Upper lobe of right lung (tissue), 1 donor: Measurements from ENCODE around the gene FASN. TPM values are rescaled to one million over a fixed set of nuclear protein-coding genes. Genes with fewer than 3 reads are reported as not detected.

Source experiments
- ATAC-seq: fragments of 200-7000 bp; cut with Tn5 transposase; one replicate; pipeline ENCODE4 v1.9.1; 2020; ENCODE audit warnings: mild to moderate bottlenecking, moderate library complexity
- DNase-seq: peaks from one replicate; pipeline ENCODE4 v3.0.0-alpha.2; 2020
- H3K27ac ChIP-seq: fragments of 200-600 bp; one replicate; pipeline ENCODE4 v1.8.0; 2022
- H3K27me3 ChIP-seq: fragments of 200-600 bp; one replicate; pipeline ENCODE4 v1.8.0; 2022; ENCODE audit warnings: mild to moderate bottlenecking
- H3K36me3 ChIP-seq: fragments of 200-600 bp; one replicate; pipeline ENCODE4 v1.8.0; 2022
- H3K4me1 ChIP-seq: fragments of 200-600 bp; one replicate; pipeline ENCODE4 v1.8.0; 2022
- H3K4me3 ChIP-seq: fragments of 200-600 bp; one replicate; pipeline ENCODE4 v1.8.0; 2022; ENCODE audit warnings: mild to moderate bottlenecking
- H3K9me3 ChIP-seq: fragments of 200-600 bp; one replicate; pipeline ENCODE4 v1.8.0; 2022
- intact Hi-C: fragments of 100-400 bp; cut with DNase I; formaldehyde crosslinking; loops from one replicate; pipeline ENCODE4 v1.11.0; 2022
- total RNA-seq: library from RNA; stranded (reverse); fragmentation: NEBNext Ultra II Directional; extraction: Animal tissue kit (Norgen Biotek cat#: 25700); gene quantifications from one replicate; pipeline ENCODE4 v1.2.1, GENCODE V29; 2021
- TF ChIP-seq, protein P1 (sequence below): fragments of 200-600 bp; IDR thresholded peaks from one replicate; pipeline ENCODE4 v1.8.0; 2022; ENCODE audit warnings: antibody characterized with exemption
- donor health status: DM: no; HTN: yes; CAD: no; lungs with severe emphysema.

Gene FASN
- total RNA-seq, 1 donor from 2014 or later = 432 TPM

DNA sequence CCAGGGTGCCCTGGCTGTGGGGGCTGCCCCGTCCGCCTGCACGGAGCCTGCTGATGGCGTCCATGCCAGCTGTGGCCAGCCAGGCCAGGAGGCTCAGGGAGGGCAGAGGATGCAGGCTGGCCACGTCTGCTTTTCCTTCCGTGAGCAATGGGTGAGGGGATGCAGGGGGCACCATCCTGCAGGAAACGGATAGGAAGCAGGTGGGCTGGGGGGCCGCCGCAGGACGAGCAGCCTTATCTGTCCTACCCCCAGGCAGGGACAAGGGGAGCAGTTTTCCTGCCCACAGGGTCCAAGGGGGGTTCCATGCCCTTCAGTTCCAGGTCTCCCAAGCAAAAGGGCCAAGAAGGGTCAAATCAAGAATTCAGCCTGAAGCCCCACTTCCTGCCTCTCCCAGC, 39.2 kb downstream of the FASN start:
- ATAC-seq (no peak), DNase-seq (no peak)
- no peaks in the 10 kb centered on the region for H3K9me3 ChIP-seq
- intact Hi-C loops = no loop called here
- no peak overlapping the region for H3K27ac ChIP-seq
- H3K4me1 ChIP-seq = no peaks in the 10 kb centered on the region
- TF ChIP-seq, protein P1, sequence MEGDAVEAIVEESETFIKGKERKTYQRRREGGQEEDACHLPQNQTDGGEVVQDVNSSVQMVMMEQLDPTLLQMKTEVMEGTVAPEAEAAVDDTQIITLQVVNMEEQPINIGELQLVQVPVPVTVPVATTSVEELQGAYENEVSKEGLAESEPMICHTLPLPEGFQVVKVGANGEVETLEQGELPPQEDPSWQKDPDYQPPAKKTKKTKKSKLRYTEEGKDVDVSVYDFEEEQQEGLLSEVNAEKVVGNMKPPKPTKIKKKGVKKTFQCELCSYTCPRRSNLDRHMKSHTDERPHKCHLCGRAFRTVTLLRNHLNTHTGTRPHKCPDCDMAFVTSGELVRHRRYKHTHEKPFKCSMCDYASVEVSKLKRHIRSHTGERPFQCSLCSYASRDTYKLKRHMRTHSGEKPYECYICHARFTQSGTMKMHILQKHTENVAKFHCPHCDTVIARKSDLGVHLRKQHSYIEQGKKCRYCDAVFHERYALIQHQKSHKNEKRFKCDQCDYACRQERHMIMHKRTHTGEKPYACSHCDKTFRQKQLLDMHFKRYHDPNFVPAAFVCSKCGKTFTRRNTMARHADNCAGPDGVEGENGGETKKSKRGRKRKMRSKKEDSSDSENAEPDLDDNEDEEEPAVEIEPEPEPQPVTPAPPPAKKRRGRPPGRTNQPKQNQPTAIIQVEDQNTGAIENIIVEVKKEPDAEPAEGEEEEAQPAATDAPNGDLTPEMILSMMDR = no peak
- peaks cover 73% of the 10 kb centered on the region for H3K36me3 ChIP-seq
- no peak overlapping the region for H3K4me3 ChIP-seq
- H3K27me3 ChIP-seq = no peaks in the 10 kb centered on the region

DNA sequence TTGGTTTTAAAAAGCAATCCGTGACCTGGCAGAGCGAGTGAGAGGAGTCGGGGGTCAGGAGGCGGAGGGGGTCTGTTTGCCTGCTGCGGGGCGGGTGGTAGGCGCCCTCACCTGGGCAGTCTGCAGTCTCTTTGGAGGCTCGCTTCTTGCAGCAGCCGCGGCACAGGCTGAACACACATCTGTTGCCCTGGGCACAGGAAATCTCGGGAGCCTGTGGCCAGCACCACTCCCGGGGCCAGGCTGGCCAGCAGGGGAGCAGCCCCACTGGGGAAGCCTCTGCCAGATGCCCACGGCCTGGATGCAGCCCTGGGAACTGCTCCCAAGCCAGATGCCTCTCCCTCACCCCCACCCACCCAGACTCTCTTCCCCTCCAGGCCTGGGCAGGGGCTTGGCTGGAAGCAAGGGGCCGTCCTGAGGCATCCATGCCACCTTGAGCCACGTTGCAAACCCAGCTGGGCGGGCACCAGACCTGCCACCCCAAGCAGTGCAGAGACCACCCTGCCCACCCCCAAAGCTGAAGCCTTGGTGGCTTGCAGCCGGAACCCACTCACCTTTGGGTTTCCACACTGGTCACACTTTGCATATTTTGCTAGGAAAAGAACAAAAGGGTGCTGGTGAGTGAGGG, 39.7 kb downstream of the FASN start:
- TF ChIP-seq, protein P1 = no peak
- intact Hi-C loops = no loop called here
- DNase-seq = no peak

DNA sequence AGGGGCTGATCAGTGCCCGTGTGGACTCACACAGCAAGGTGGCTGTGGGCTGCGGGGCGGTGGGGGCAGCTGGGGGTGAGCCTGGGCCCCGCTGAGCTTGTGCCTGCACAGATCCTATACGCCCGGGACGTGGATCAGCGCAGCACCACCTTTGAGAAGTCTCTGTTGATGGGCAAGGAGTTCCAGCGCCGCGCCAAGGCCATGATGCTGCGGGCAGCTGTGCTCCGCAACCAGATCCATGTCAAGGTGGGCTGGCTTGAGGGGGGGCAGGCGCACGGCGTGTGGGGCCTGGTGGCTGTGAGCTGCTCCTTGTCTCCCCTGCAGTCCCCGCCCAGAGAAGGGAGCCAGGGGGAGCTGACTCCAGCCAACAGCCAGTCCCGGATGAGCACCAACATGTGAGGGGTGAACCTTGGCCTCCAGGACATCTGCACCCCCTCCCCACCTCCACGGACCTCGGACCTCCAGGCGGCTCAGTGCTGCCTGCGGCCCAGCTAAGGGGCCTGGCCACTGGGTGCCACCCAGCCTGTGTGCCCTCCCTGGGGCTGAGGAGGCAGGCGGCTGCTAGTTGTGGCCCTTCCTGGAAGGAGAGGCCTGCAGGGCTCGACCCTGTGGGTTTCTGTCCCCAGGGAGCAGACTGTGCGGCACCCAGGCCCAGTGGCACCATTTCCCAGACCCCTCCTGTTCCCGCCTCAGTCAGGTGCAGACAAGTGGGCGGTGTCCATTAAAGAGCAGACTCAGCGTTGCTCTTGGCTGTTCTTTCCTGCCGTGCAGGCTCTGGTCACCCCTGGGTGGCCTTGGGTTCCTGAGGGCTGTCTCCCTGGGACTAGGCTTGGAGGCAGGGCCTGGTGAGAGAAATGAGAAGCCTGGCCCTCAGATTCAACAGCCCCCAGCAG, 41.1 kb downstream of the FASN start:
- TF ChIP-seq, protein P1 = no peak
- ATAC-seq (no peak), DNase-seq (no peak)
- intact Hi-C loops = no loop called here
- H3K4me3 ChIP-seq = no peak overlapping the region
- H3K36me3 ChIP-seq = peaks cover 65% of the 10 kb centered on the region
- H3K27ac ChIP-seq = no peak overlapping the region
- peaks cover 10% of the 10 kb centered on the region for H3K4me1 ChIP-seq
- H3K27me3 ChIP-seq = no peaks in the 10 kb centered on the region
- no peaks in the 10 kb centered on the region for H3K9me3 ChIP-seq

More for the DNA sequence above, 39.7 kb downstream of the FASN start:
- H3K36me3 ChIP-seq = peaks cover 73% of the 10 kb centered on the region
- H3K27ac ChIP-seq = no peak overlapping the region
- no peaks in the 10 kb centered on the region for H3K4me1 ChIP-seq
- H3K9me3 ChIP-seq = no peaks in the 10 kb centered on the region
- no peak overlapping the region for H3K4me3 ChIP-seq
- no peak for ATAC-seq
- H3K27me3 ChIP-seq = no peaks in the 10 kb centered on the region

DNA sequence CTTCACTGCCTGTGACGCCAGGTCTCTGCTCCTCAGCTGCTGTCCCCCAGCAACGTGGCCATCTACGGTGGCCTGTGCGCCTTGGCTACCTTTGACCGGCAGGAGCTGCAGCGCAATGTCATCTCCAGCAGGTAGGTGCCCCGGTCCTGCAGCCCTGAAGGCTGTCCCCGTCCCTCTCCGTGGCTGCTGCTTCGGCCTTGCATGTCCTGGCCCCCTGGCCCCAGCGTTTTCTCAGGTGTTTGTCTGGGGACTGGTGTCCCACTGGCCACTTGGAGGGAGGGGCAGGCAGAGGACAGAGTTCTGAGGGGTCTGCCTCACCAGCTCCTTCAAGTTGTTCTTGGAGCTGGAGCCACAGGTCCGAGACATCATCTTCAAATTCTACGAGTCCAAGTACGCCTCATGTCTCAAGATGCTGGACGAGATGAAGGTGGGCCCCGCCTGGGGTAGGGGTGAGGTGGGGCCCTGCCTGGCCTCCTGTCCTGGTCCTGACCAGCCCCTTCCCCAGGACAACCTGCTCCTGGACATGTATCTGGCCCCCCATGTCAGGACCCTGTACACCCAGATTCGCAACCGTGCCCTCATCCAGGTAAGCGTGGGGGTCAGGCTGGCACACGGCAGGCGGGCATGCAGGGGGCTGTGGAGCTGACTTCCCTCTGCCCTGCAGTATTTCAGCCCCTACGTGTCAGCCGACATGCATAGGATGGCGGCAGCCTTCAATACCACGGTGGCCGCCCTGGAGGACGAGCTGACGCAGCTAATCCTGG, 41.9 kb downstream of the FASN start:
- Histone ChIP-seq H3K27ac (no peak overlapping the region), H3K4me3 (no peak overlapping the region), H3K36me3 (peaks cover 60% of the 10 kb centered on the region), H3K9me3 (no peaks in the 10 kb centered on the region), H3K4me1 (peaks cover 10% of the 10 kb centered on the region), H3K27me3 (no peaks in the 10 kb centered on the region)
- intact Hi-C loops = no loop called here
- no peak for ATAC-seq
- TF ChIP-seq, protein P1 = no peak
- DNase-seq = no peak

DNA sequence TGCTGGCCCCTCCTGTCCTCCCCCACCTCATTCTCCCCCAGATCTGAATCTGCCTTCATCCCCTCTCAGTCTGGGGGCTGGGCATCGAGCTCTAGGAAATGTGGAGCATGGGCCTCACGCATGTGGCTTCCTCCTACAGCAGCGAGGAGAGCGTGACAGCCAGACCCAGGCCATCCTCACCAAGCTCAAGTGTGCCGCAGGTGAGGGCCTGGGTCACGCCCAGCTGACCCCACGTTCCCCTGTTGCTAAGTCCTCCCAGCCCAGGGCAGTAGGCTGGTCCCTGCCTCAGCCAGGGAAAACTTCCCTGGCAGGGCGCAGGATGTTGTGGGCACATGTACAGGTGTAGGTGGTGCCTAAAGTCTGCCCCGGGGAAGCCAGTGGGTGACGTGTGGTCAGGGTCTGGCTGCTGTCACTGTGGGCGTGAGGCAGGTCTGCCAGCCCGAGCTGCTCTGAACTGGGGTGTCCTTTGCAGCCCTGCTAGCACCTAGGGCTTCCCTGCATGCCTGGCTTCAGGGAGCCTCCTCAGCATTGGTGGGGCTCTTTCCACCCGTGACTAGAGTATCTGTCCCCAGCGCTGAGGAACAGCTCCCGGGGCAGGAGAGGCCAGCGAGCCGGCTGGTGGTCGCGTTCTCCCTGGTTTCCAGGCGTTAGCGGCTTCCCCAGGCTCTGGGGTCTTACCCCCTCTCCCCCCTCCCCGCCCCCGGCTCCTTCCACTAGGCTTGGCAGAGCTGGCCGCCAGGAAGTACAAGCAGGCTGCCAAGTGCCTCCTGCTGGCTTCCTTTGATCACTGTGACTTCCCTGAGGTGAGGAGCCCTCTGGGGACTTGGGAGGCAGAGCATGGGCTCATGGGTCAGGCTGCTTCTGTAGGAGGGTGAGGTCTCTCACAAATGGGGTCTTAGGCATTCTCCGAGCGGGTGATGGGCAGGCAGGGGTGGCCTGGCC, 42.7 kb downstream of the FASN start:
- TF ChIP-seq, protein P1 = no peak
- H3K27me3 ChIP-seq = no peaks in the 10 kb centered on the region
- DNase-seq (no peak), ATAC-seq (no peak)
- H3K4me1 ChIP-seq = peaks cover 16% of the 10 kb centered on the region
- H3K36me3 ChIP-seq = peaks cover 51% of the 10 kb centered on the region
- H3K9me3 ChIP-seq = no peaks in the 10 kb centered on the region
- no peak overlapping the region for H3K4me3 ChIP-seq
- intact Hi-C loops = no loop called here
- H3K27ac ChIP-seq = no peak overlapping the region
